HL-60/S4 (cell line): ENCODE measurements around the gene FGFRL1.
"Not testable (repeated sequence)": the region's sequence is repeated elsewhere in the genome, so short reads cannot be mapped to it uniquely, and the experiment has no call there.

Source experiments
- in situ Hi-C: fragments of 300-500 bp; cut with MboI; formaldehyde crosslinking; loops from 2 replicates; pipeline ENCODE4 v1.14.3; 2022; ENCODE audit warnings: low sequenced_read_pairs

FGFRL1 gene

DNA sequence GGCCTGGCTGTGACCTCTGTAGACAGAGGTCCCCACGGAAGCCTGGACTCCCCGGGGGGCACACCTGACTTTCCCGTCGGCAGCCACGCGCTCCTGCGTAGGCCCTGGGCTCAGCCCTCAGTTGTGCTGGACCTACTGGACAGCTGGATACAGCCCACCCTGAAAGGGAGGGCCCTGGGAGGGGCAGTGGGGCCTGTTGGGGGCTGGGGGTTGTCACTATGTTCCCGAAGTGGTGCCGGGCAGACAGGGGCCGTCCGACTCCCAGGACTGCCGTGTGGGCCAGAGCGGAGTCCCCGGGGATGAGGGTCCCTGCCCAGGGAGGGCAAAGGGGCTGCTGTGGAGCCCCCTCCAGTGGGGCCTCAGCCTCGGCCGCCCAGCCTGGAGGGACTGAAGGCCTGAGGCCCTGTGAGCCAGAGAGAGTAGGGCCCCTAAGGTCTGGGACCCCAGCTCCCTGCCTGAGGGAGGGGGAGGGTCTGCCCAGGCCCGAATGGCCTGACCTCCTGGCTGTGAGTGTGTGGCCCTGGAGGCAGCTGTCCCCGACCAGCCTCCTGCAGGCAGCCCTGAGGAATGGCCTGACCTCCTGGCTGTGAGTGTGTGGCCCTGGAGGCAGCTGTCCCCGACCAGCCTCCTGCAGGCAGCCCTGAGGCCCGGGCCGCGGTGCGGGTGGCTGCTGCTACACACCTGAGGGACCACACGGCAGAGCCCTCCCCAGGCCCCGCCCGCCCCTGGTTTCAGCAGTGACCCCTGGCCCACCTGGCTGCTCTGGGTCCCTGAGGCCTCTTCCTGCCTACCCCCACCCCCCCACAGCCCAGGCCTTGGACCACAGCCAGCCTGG, 25.8 kb downstream of the FGFRL1 start:
- in situ Hi-C loops: no loop called here

GRCh38 chr4:1038948-1039492, 27.6 kb downstream of the FGFRL1 start:
- in situ Hi-C loops: no loop called here

- in situ Hi-C loops: no loop called here
Observed at GRCh38 chr4:1039493-1040343, 28.3 kb downstream of the FGFRL1 start.

DNA sequence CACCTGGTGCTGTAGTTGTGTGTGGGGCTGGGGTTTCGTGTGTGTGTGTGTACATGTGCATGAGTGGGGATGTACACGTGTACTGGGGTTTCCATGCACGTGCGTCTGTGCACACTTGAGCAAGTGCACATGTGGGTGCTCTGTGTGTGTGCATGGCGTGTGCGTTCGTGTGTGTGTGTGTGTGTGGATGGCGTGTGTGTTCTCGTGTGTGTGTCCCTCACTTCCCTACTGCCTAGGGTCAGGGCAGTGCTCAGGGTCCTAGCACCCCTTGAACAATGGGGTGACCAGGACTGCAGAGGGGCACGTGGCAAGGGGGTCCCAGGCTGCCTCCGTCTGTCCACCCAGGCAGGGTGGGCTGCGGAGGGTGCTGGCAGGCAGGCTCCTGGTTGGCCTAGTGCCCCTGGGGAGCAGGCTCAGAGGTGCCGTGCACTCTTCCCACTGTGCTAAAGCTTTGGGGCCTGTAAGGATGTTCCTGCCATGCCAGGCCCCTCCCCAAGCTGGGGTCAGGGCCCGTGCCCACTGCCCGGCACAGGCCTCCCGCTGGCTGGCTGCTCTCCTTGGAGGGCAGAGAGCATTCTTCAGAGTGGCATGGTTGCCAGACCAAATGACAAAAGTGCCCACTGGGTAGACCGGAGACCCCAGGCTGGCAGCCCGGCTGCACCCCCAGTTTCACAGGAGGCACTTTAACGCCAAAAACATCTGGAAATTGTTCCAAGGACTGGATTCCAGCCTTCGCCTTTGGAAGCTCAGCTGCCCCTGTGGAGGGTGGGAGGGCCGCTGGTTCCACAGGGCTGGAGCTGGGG, 29.1 kb downstream of the FGFRL1 start:
- in situ Hi-C loops: no loop called here

GRCh38 chr4:1041147-1041935, 29.9 kb downstream of the FGFRL1 start:
- in situ Hi-C loops: no loop called here

- in situ Hi-C loops: no loop called here
Observed at GRCh38 chr4:1041936-1042330, 30.5 kb downstream of the FGFRL1 start.

DNA sequence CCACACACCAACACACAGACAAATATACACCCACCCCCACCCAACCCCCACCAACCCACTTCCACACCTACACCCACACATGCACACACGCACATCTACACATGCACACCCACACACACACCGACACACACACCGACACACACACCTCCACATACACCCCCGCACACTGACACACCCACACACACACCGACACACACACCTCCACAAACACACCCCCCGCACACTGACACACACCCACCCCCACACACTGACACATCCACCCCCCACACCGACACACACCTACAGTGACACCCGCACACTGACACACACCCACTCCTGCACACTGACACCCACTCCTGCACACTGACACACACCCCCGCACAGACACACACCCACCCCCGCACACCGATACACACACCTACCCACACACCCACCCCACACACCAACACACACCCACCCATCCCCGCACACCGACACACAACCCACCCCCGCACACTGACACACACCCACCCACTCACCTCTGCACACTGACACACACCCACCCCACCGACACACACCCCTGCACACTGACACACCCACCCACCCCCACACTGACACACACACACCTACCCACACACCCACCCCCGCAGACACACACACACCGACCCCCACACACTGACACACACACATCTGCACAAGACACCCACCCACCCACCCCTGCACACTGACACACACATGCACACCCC, 31.1 kb downstream of the FGFRL1 start:
- in situ Hi-C loops: no loop called here

GRCh38 chr4:1043162-1043561, 31.7 kb downstream of the FGFRL1 start:
- in situ Hi-C loops: no loop called here

DNA sequence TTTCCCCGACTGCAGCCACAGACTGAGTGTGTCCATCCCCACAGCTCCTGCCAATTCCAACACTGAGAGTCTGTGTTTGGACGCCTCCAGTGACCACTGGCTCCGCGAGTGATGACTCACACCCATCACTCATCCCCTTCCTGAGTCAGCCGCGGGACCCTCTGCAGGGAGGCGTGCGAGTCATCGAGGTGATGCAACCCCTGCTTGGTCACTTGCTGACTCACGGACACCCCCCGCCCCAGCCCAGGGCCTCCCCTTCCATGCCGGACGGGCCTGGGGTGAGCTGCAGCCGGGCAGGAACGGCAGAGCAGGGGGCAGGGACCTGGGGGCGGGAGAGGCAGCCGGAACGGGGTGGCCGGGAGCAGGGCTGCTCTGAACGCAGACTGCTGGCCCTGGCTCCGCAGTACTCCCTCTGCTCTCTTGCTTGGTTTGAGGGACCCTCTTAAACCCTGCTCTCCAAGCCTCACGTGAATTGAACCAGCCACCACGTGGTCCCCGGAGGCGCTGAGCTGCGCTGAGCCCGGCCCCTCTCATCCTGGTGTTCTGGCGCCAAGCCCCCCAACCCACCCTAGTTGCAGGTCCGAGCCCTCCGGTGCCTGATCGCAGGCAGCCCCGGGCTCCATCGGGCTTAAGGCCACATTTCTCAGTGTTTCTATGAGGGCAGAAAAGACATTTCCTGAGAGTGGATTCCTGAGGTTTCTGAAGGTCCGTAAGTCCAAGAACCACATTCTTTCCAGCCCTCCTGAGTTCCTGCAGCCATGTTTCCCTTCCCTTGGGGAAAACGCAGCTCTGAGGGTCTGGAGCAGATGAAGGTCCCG, 32.4 kb downstream of the FGFRL1 start:
- in situ Hi-C loops: no loop called here

DNA sequence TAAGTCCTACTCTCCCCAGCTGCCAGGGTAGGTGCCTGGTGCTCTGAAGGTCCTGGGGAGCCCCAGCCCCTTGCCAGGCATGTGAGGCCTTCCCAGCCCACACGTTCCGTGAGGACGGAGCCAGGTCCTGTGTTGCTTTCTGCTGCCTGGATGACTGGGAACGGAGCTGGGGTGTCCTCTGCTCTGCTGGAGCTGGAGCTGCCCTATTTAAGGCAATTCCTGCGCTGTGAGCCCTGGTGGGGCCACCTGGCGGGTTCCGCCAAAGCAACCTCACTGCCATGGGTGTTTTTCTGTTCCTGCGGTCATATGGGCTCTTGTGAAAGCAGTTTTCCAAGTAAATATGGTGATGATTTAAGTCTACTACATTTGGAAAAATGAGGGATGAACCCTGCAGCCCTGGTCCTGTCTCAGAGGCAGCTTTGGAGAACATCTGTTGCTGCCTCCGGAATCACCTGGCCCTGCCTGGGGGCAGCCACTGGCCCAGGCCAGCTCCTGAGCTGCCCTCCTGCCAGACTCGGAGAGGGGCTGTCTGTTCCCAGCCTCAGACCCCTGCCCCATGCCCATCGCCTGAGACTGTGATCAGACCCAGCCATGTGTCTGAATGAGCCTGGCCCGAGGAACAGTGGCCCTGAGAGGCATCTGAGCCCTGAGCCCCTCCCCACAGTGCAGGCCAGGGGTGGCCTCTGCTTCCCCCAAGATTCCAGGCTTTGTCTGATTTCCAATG, 33.2 kb downstream of the FGFRL1 start:
- in situ Hi-C loops: no loop called here

DNA sequence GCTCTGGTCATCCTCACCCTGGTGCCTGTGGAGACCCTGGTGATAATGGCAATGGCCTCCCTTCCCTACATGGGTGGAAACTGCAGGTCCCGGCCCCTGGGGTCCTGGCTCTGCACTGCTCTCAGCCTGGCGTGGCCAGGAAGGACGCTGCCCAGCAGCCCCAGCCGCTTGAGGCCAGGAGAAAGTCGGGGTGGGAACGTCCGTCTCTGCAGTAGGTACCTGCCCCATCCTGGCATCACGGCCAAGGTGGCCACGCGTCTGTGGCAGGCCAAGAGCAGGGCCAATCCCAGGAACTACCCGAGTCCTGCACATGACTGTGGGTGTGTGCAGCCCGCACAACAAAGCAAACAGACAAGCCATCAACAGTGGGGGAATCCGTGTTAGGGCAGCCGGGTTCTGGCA, 33.8 kb downstream of the FGFRL1 start:
- in situ Hi-C loops: no loop called here

- in situ Hi-C loops: no loop called here
Observed at GRCh38 chr4:1045595-1046201, 34.3 kb downstream of the FGFRL1 start.

DNA sequence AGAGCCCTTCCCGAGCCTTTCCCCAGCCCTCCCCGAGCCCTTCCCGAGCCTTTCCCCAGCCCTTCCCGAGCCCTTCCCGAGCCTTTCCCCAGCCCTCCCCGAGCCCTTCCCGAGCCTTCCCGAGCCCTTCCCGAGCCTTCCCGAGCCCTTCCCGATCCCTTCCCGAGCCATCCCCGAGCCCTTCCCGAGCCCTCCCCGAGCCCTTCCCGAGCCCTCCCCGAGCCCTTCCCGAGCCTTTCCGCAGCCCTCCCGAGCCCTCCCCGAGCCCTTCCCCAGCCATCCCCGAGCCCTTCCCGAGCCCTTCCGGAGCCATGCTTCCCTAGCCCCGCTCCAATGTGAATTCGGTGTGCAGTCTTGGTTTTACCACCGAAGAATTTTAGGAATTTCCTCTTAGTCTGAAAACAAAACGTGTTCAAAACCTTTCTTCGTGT, 35.2 kb downstream of the FGFRL1 start:
- in situ Hi-C loops: not testable (repeated sequence)

GRCh38 chr4:1047106-1047975, 35.9 kb downstream of the FGFRL1 start:
- in situ Hi-C loops: no loop called here

- in situ Hi-C loops: no loop called here
Observed at GRCh38 chr4:1047976-1048772, 36.7 kb downstream of the FGFRL1 start.
